Measurements from ENCODE around the gene SHC2.
"Not testable (repeated sequence)": the region's sequence is repeated elsewhere in the genome, so short reads cannot be mapped to it uniquely, and the experiment has no call there.

Gene SHC2

GRCh38 chr19:386632-387301 is 74.1 kb downstream of the SHC2 start:
- DNase-seq = not testable (repeated sequence)

- DNase-seq = not testable (repeated sequence)
These were observed 74.6 kb downstream of the SHC2 start for GRCh38 chr19:386189-386588.

- DNase-seq = no peak
These were observed 76.0 kb downstream of the SHC2 start for GRCh38 chr19:384799-385169.

- no peak for DNase-seq
These were observed 76.7 kb downstream of the SHC2 start for GRCh38 chr19:383922-384798.

GRCh38 chr19:383040-383439 is 77.8 kb downstream of the SHC2 start:
- no peak for DNase-seq

GRCh38 chr19:382578-382977 is 78.3 kb downstream of the SHC2 start:
- DNase-seq = peak; percentile 21 to 26

GRCh38 chr19:381901-382300 is 78.9 kb downstream of the SHC2 start:
- DNase-seq = peak in 1 of 2 donors; percentile 24

- DNase-seq = not testable (repeated sequence)
These were observed 80.1 kb downstream of the SHC2 start for GRCh38 chr19:380618-381219.

GRCh38 chr19:379796-380195 is 81.0 kb downstream of the SHC2 start:
- DNase-seq = no peak

GRCh38 chr19:378706-379105 is 82.1 kb downstream of the SHC2 start:
- no peak for DNase-seq

- no peak for DNase-seq
These were observed 82.8 kb downstream of the SHC2 start for GRCh38 chr19:377801-378581.

GRCh38 chr19:376111-376470 is 84.7 kb downstream of the SHC2 start:
- DNase-seq = no peak

- DNase-seq = no peak
These were observed 85.3 kb downstream of the SHC2 start for GRCh38 chr19:375395-376110.

- no peak for DNase-seq
These were observed 86.0 kb downstream of the SHC2 start for GRCh38 chr19:374886-375235.

GRCh38 chr19:374183-374885 is 86.5 kb downstream of the SHC2 start:
- no peak for DNase-seq

GRCh38 chr19:373391-374182 is 87.2 kb downstream of the SHC2 start:
- DNase-seq = no peak

GRCh38 chr19:372306-372890 is 88.4 kb downstream of the SHC2 start:
- no peak for DNase-seq

- DNase-seq = no peak
These were observed 89.2 kb downstream of the SHC2 start for GRCh38 chr19:371501-372168.

- DNase-seq = no peak
These were observed 90.0 kb downstream of the SHC2 start for GRCh38 chr19:370641-371330.
